ENCODE data around the gene PMAIP1.

DNA sequence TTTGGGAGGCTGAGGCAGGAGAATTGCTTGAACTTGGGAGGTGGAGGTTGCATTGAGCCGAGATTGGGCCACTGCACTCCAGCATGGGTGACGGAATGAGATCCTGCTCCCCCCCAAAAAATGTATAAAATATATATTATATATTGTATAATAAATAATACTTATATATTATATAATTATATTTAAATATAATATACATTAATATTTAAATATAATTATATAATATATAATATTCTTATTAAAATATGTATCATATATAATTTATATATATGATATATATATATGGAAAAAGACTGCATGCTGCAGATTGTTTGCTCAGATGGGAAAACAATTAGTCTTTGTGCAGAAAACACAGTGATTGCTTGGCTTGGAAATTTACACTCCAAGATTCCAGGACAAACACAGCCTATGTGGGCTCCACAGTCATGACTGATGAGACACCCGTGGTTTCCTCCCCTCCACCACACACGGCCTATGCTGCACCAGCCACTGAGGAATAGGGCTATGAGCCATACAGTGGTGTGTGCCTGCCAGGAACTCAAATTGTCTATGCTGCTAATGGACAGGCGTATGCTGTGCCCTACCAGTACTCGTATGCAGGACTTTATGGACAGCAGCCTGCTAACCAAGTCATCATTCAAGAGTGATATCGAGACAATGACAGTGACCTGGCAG, 30.0 kb downstream of the PMAIP1 start:
- no peak for TF ChIP-seq EZH2phosphoT487 (IDR thresholded peaks at IDR 0.05; ENCODE audit: borderline replicate concordance, low read depth, low read length)
- TF ChIP-seq, protein P1, sequence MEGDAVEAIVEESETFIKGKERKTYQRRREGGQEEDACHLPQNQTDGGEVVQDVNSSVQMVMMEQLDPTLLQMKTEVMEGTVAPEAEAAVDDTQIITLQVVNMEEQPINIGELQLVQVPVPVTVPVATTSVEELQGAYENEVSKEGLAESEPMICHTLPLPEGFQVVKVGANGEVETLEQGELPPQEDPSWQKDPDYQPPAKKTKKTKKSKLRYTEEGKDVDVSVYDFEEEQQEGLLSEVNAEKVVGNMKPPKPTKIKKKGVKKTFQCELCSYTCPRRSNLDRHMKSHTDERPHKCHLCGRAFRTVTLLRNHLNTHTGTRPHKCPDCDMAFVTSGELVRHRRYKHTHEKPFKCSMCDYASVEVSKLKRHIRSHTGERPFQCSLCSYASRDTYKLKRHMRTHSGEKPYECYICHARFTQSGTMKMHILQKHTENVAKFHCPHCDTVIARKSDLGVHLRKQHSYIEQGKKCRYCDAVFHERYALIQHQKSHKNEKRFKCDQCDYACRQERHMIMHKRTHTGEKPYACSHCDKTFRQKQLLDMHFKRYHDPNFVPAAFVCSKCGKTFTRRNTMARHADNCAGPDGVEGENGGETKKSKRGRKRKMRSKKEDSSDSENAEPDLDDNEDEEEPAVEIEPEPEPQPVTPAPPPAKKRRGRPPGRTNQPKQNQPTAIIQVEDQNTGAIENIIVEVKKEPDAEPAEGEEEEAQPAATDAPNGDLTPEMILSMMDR (conservative IDR thresholded peaks at IDR 0.05; ENCODE audit: low read length) = no peak
